HepG2 (cell line): Measurements from ENCODE around the gene ATP10A. TPM values are rescaled to one million over a fixed set of nuclear protein-coding genes. Genes with fewer than 3 reads are reported as not detected.

ENCODE experiments used
- ATAC-seq: fragments of 200-7000 bp; cut with Tn5 transposase; 3 replicates; pipeline ENCODE4 v1.9.1; 2020; ENCODE audit warnings: mild to moderate bottlenecking, moderate library complexity
- BruUV-seq: library from RNA; stranded (reverse); fragments of 400-500 nt; replicated peaks from 2 replicates; lab custom pipeline; 2021; lab: Mats Ljungman, UMichigan
- CTCF ChIA-PET: fragments of 300-600 bp; formaldehyde crosslinking; extraction: SDS; loops from one replicate; lab custom pipeline; 2021; ENCODE audit warnings: low total read pairs, inconsistent platforms, low intra/inter-chr PET ratio; lab: Yijun Ruan, JAX
- POLR2A ChIA-PET: fragments of 350-600 bp; sonication (Branson Sonifier 250); formaldehyde crosslinking; loops from one replicate; lab custom pipeline; 2020; ENCODE audit warnings: antibody characterized with exemption, inconsistent platforms; lab: Yijun Ruan, JAX
- DNase-seq: peaks from one replicate; pipeline ENCODE4 v3.0.0-alpha.2; 2015; ENCODE audit warnings: low spot score
- FAIRE-seq: peaks from 3 replicates; lab custom pipeline; 2011; peaks lifted over from hg19 to GRCh38; lab: Jason Lieb, UNC
- H2AFZ ChIP-seq: one replicate; pipeline ENCODE4 v1.6.1; 2011; ENCODE audit warnings: low read length, inconsistent platforms
- H3K27ac ChIP-seq: fragments of 300-600 bp; 3 replicates; pipeline ENCODE4 v1.8.0; 2011; ENCODE audit warnings: mixed run types, mild to moderate bottlenecking, mixed read lengths, low read length, inconsistent platforms; ENCODE audit not compliant: insufficient read depth; ENCODE audit errors: extremely low read length
- H3K27me3 ChIP-seq, 2 experiments: fragments of 200-600 bp in 1 of 2; 2 replicates in 1 of 2; 3 replicates in 1 of 2; pipeline versions ENCODE4 v1.6.0 to v1.8.0; 2011; ENCODE audit warnings: low read length in 2 of 2, mild to moderate bottlenecking in 2 of 2, moderate library complexity in 2 of 2, inconsistent platforms in 1 of 2; ENCODE audit not compliant: insufficient read depth in 2 of 2, control insufficient read depth in 1 of 2
- H3K36me3 ChIP-seq, 2 experiments: fragments of 200-600 bp in 1 of 2; replicated peaks in 1 of 2; 2 replicates in 1 of 2; 3 replicates in 1 of 2; pipeline versions ENCODE4 v1.5.1 to v1.8.0; 2011; ENCODE audit warnings: low read length in 2 of 2, inconsistent platforms in 1 of 2; ENCODE audit not compliant: insufficient read depth in 2 of 2, control insufficient read depth in 1 of 2
- H3K4me1 ChIP-seq: 2 replicates; pipeline ENCODE4 v1.5.1; 2012; ENCODE audit warnings: low read length, inconsistent platforms; ENCODE audit not compliant: insufficient read depth
- H3K4me2 ChIP-seq: 2 replicates; pipeline ENCODE4 v1.6.0; 2011; ENCODE audit warnings: low read depth, low read length, inconsistent platforms
- H3K4me3 ChIP-seq, 3 experiments: fragments of 200-600 bp in 1 of 3; sonication (generic), shearing (Covaris generic) in 1 of 3; replicated peaks in 1 of 3; 2 replicates each; pipeline ENCODE4 v1.5.1; 2011 to 2016; ENCODE audit warnings: low read length in 3 of 3, inconsistent platforms in 2 of 3, low read depth in 2 of 3, mild to moderate bottlenecking in 2 of 3, control low read depth in 1 of 3, mixed read lengths in 1 of 3; ENCODE audit not compliant: insufficient read depth in 1 of 3
- H3K79me2 ChIP-seq: one replicate; pipeline ENCODE4 v1.6.1; 2011; ENCODE audit warnings: low read length, inconsistent platforms; ENCODE audit not compliant: insufficient read depth
- H3K9ac ChIP-seq: 2 replicates; pipeline ENCODE4 v1.6.0; 2011; ENCODE audit warnings: mild to moderate bottlenecking, low read depth, low read length, inconsistent platforms; ENCODE audit not compliant: insufficient read depth
- H3K9me3 ChIP-seq: 2 replicates; pipeline ENCODE4 v1.5.1; 2012; ENCODE audit warnings: mild to moderate bottlenecking, low read length
- H4K20me1 ChIP-seq: 2 replicates; pipeline ENCODE4 v1.6.0; 2011; ENCODE audit warnings: inconsistent platforms, mild to moderate bottlenecking, low read length, moderate library complexity; ENCODE audit not compliant: insufficient read depth
- ATM ChIP-seq: fragments of 450-650 bp; IDR thresholded peaks from 2 replicates; pipeline ENCODE4 v1.7.1; 2017; ENCODE audit warnings: mild to moderate bottlenecking, borderline replicate concordance
- EEA1 ChIP-seq: sonication (generic); formaldehyde crosslinking; IDR thresholded peaks from 2 replicates; pipeline ENCODE4 v1.5.1; 2020; ENCODE audit warnings: mild to moderate bottlenecking, missing genetic modification reagents, borderline replicate concordance
- EP300 ChIP-seq, 3 experiments: sonication (generic) in 1 of 3; formaldehyde crosslinking in 1 of 3; IDR thresholded peaks; 2 replicates each; pipeline versions ENCODE4 v1.5.1 to v1.6.1; 2011 to 2020; ENCODE audit warnings: low read depth in 2 of 3, low read length in 2 of 3, borderline replicate concordance in 1 of 3, improper control_type of control experiment in 1 of 3, mild to moderate bottlenecking in 1 of 3, missing genetic modification reagents in 1 of 3, moderate library complexity in 1 of 3
- FOXK1 ChIP-seq: sonication (generic); formaldehyde crosslinking; IDR thresholded peaks from 2 replicates; pipeline ENCODE4 v1.4.0; 2020; ENCODE audit warnings: low read depth, missing genetic modification reagents, borderline replicate concordance
- KDM5A ChIP-seq: fragments of 200-600 bp; sonication (generic); IDR thresholded peaks from 2 replicates; pipeline ENCODE4 v1.7.0; 2018; ENCODE audit warnings: antibody characterized with exemption, mild to moderate bottlenecking, low read length, borderline replicate concordance
- NCOA5 ChIP-seq: sonication (generic); formaldehyde crosslinking; IDR thresholded peaks from 2 replicates; pipeline ENCODE4 v1.4.0; 2020; ENCODE audit warnings: missing genetic modification reagents
- NPAS2 ChIP-seq: sonication (generic); formaldehyde crosslinking; IDR thresholded peaks from 2 replicates; pipeline ENCODE4 v1.8.0; 2022; ENCODE audit warnings: mild to moderate bottlenecking, missing genetic modification reagents, borderline replicate concordance
- TAF1 ChIP-seq: sonication (generic); formaldehyde crosslinking; IDR thresholded peaks from 2 replicates; pipeline ENCODE4 v1.4.0; 2020; ENCODE audit warnings: missing genetic modification reagents
- ZNF10 ChIP-seq: sonication (generic); formaldehyde crosslinking; IDR thresholded peaks from 2 replicates; pipeline ENCODE4 v1.4.0; 2020; ENCODE audit warnings: mild to moderate bottlenecking, low read depth, missing genetic modification reagents, borderline replicate concordance
- ZNF12 ChIP-seq: sonication (generic); formaldehyde crosslinking; IDR thresholded peaks from 2 replicates; pipeline ENCODE4 v1.5.0; 2020; ENCODE audit warnings: missing genetic modification reagents
- ZNF224 ChIP-seq: sonication (generic); formaldehyde crosslinking; IDR thresholded peaks from 2 replicates; pipeline ENCODE4 v1.5.0; 2020; ENCODE audit warnings: mild to moderate bottlenecking, missing genetic modification reagents
- ZNF251 ChIP-seq: sonication (generic); formaldehyde crosslinking; IDR thresholded peaks from 2 replicates; pipeline ENCODE4 v1.9.0; 2021; ENCODE audit warnings: mild to moderate bottlenecking, missing genetic modification reagents
- ZNF263 ChIP-seq: sonication (generic); formaldehyde crosslinking; IDR thresholded peaks from 2 replicates; pipeline ENCODE4 v1.4.0; 2020; ENCODE audit warnings: missing genetic modification reagents
- ZNF367 ChIP-seq: sonication (generic); formaldehyde crosslinking; IDR thresholded peaks from 2 replicates; pipeline ENCODE4 v1.4.0; 2020; ENCODE audit warnings: missing genetic modification reagents, borderline replicate concordance
- ZNF501 ChIP-seq: sonication (generic); formaldehyde crosslinking; IDR thresholded peaks from 2 replicates; pipeline ENCODE4 v1.5.1; 2020; ENCODE audit warnings: mild to moderate bottlenecking, moderate library complexity, missing genetic modification reagents
- ZNF547 ChIP-seq: sonication (generic); formaldehyde crosslinking; IDR thresholded peaks from 2 replicates; pipeline ENCODE4 v1.5.1; 2020; ENCODE audit warnings: mild to moderate bottlenecking, missing genetic modification reagents
- ZNF629 ChIP-seq: sonication (generic); formaldehyde crosslinking; conservative IDR thresholded peaks from 2 replicates; pipeline ENCODE4 v1.5.0; 2020; ENCODE audit warnings: missing genetic modification reagents
- ZNF782 ChIP-seq: sonication (generic); formaldehyde crosslinking; IDR thresholded peaks from 2 replicates; pipeline ENCODE4 v1.4.0; 2020; ENCODE audit warnings: missing genetic modification reagents, mild to moderate bottlenecking, borderline replicate concordance
- ZNF891 ChIP-seq: sonication (generic); formaldehyde crosslinking; IDR thresholded peaks from 2 replicates; pipeline ENCODE4 v1.5.0; 2020; ENCODE audit warnings: mild to moderate bottlenecking, missing genetic modification reagents
- WGBS: methylation state at CpG from one replicate; pipeline ENCODE4 v1.1.6; 2017; ENCODE audit warnings: low lambda C conversion rate; 5-methylcytosine and 5-hydroxymethylcytosine counted together
- in situ Hi-C: cut with HindIII; loops from 2 replicates; pipeline ENCODE4 v1.10.0; 2017; ENCODE audit warnings: low pct_unique_long_range_greater_than_20kb; ENCODE audit not compliant: extremely low pct_ligation_motif_present
- intact Hi-C: fragments of 100-400 bp; cut with micrococcal nuclease; formaldehyde crosslinking; loops from one replicate; pipeline ENCODE4 v1.10.0; 2022; ENCODE audit not compliant: unreplicated experiment
- polyA plus RNA-seq, 8 experiments: library from polyadenylated mRNA; depleted of rRNA in 3 of 8; stranded (reverse) in 7 of 8; unstranded in 1 of 8; fragments of >200 nt; fragmentation: Illumina TruSeq in 4 of 8; extraction: Trizol in 4 of 8; gene quantifications; 2 replicates each; pipeline versions ENCODE4 v1.2.1 to v1.2.3, GENCODE V29; 2011 to 2016; ENCODE audit warnings: low read depth in 4 of 8, missing spikeins in 1 of 8, mixed read lengths in 1 of 8; ENCODE audit not compliant: insufficient read depth in 1 of 8
- total RNA-seq, 5 experiments: library from RNA; depleted of rRNA; stranded (reverse); fragments of >200 nt; fragmentation: Illumina TruSeq; extraction: Trizol; gene quantifications; 2 replicates each; pipeline ENCODE4 v1.2.3, GENCODE V29; 2016; ENCODE audit warnings: low read depth in 1 of 5
- TF ChIP-seq, protein P1 (sequence below): sonication (generic); formaldehyde crosslinking; IDR thresholded peaks from 2 replicates; pipeline ENCODE4 v1.8.0; 2022; ENCODE audit warnings: mild to moderate bottlenecking, missing genetic modification reagents; ENCODE audit not compliant: insufficient replicate concordance

The ATP10A gene
- total and polyA plus RNA-seq, 2 of the 13 experiments (the other 11 are each of a cell fraction or from before 2014, with no cell fraction given): 0.58 to 4.2 TPM

DNA sequence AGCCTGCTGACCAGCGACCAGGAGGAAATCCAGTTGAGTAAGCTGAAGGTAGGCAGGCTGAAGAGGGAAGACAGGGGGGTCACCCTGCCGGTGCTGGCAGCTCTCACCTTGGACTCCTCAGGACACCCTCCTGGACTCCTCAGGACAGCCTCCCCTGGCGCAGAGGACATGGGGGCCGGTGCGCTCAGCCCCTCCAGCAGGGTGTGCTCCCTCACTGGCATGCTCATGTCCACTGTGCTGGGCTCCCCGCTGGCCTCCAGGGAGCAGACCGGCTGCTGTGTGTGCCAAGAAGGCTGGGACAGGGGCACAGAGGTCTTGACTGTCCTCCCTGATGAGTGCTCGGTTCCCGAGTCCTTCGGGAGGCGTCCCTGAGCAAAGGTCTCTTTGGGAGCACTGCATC, 183.6 kb downstream of the ATP10A start:
- Histone ChIP-seq H3K9ac (no peak overlapping the region), H3K36me3 (no peaks in the 10 kb centered on the region), H3K9me3 (0 out of 2 replicates have a peak, but pooled peaks cover 4% of the 10 kb centered on the region), H3K79me2 (no peaks in the 10 kb centered on the region), H4K20me1 (no peaks in the 10 kb centered on the region), H3K4me3 (no peak overlapping the region)
- intact Hi-C loops: no loop called here
- in situ Hi-C loops: loop anchor here (10.0 kb wide), 1 partner anchor 65 kb away; no protein-coding TSS in a partner anchor
- no peak for TF ChIP-seq ATM
- 0 out of 2 replicates have a peak, but pooled peaks have one; percentile 50 for TF ChIP-seq ZNF263 (CRISPR knock-in tag)
- no peak for TF ChIP-seq ZNF367 (CRISPR knock-in tag)
- TF ChIP-seq ZNF10 (CRISPR knock-in tag): no peak
- no peak for TF ChIP-seq TAF1 (CRISPR knock-in tag)
- no peak for TF ChIP-seq KDM5A
- TF ChIP-seq, all 625 proteins: peak for 1
- Histone ChIP-seq H3K4me1 (no peaks in the 10 kb centered on the region), H3K4me2 (no peak overlapping the region), H2AFZ (no peak overlapping the region), H3K27me3 (no peaks in the 10 kb centered on the region), H3K27ac (no peak overlapping the region)
- ATAC-seq (no peak), FAIRE-seq (no peak), DNase-seq (no peak)
- POLR2A ChIA-PET: no interaction called here
- 28% methylated on average over 5 of the region's 11 CpGs for WGBS
- CTCF ChIA-PET: no interaction called here
- BruUV-seq: no TSS peak

DNA sequence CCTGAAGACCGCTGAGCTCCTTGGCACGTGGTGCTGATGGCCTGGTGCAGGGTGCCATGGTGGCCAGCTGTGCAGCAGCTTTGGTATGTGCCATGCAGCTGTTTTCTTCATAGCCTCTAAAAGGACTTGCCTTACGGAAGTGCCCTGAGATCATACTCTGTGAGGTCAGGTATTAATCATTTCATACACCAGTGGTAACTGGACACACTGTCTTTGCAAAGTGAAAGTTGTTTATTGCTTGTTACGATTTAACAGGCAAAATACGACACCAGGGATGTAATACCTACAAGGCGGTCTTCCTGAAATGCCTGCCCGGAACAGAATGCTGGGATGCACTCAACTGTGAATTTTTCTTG, 184.6 kb downstream of the ATP10A start:
- no TSS peak for BruUV-seq
- in situ Hi-C loops (loop anchor here (10.0 kb wide), 1 partner anchor 64 kb away; no protein-coding TSS in a partner anchor), intact Hi-C loops (no loop called here)
- 23% methylated on average over 3 of the region's 7 CpGs for WGBS
- no peak for FAIRE-seq
- Histone ChIP-seq H3K79me2 (no peaks in the 10 kb centered on the region), H4K20me1 (no peaks in the 10 kb centered on the region), H3K4me2 (no peak overlapping the region), H3K4me1 (no peaks in the 10 kb centered on the region), H3K4me3 (no peak overlapping the region), H3K27me3 (no peaks in the 10 kb centered on the region), H3K9me3 (0 out of 2 replicates have a peak, but pooled peaks cover 3% of the 10 kb centered on the region), H3K27ac (no peak overlapping the region), H3K36me3 (no peaks in the 10 kb centered on the region), H3K9ac (no peak overlapping the region), H2AFZ (no peak overlapping the region)
- POLR2A ChIA-PET: no interaction called here
- no peak for DNase-seq
- ATAC-seq: no peak
- CTCF ChIA-PET: no interaction called here
- TF ChIP-seq NCOA5 (CRISPR knock-in tag) (no peak), ZNF782 (CRISPR knock-in tag) (no peak), ZNF251 (CRISPR knock-in tag) (no peak), ZNF547 (CRISPR knock-in tag) (no peak), ZNF629 (CRISPR knock-in tag) (no peak), ZNF501 (CRISPR knock-in tag) (no peak), ZNF224 (no peak), EEA1 (CRISPR knock-in tag) (no peak), FOXK1 (CRISPR knock-in tag) (no peak), EP300 (IDR thresholded peaks at IDR 0.05; ENCODE audit: low read depth in 2 of 2, low read length in 2 of 2) (no peak), EP300 (CRISPR knock-in tag; IDR thresholded peaks at IDR 0.05; ENCODE audit: borderline replicate concordance) (no peak), ZNF12 (CRISPR knock-in tag) (no peak), NPAS2 (no peak), ZNF891 (no peak)
- TF ChIP-seq, protein P1, sequence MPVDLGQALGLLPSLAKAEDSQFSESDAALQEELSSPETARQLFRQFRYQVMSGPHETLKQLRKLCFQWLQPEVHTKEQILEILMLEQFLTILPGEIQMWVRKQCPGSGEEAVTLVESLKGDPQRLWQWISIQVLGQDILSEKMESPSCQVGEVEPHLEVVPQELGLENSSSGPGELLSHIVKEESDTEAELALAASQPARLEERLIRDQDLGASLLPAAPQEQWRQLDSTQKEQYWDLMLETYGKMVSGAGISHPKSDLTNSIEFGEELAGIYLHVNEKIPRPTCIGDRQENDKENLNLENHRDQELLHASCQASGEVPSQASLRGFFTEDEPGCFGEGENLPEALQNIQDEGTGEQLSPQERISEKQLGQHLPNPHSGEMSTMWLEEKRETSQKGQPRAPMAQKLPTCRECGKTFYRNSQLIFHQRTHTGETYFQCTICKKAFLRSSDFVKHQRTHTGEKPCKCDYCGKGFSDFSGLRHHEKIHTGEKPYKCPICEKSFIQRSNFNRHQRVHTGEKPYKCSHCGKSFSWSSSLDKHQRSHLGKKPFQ (CRISPR knock-in tag): no peak
